Stomach (tissue), 4 donors: ENCODE data around the gene WDPCP.

ENCODE experiments used
- CTCF ChIP-seq, 7 experiments: fragments of 450-650 bp in 4 of 7; fragments of 200-600 bp in 3 of 7; sonication (generic) in 3 of 7; IDR thresholded peaks; one replicate each; pipeline ENCODE4 v1.5.1; 2016 to 2019; ENCODE audit warnings: antibody characterized with exemption in 7 of 7, control low read depth in 2 of 7, mild to moderate bottlenecking in 1 of 7
- POLR2A ChIP-seq, 4 donors: fragments of 450-650 bp; IDR thresholded peaks; one replicate each; pipeline ENCODE4 v1.6.1; 2016; ENCODE audit warnings: antibody characterized with exemption in 4 of 4, control low read depth in 2 of 4, mild to moderate bottlenecking in 1 of 4, moderate library complexity in 1 of 4
- POLR2AphosphoS5 ChIP-seq, 3 donors: sonication (generic); formaldehyde crosslinking; IDR thresholded peaks; one replicate each; pipeline ENCODE4 v1.6.1; 2016; ENCODE audit warnings: antibody characterized with exemption in 3 of 3

- TF ChIP-seq CTCF (IDR thresholded peaks at IDR 0.05): no peak
- TF ChIP-seq POLR2A (IDR thresholded peaks at IDR 0.05): no peak
- TF ChIP-seq POLR2AphosphoS5 (IDR thresholded peaks at IDR 0.05): no peak
Observed at GRCh38 chr2:63569740-63570139, 18.5 kb downstream of the WDPCP start.
